MM.1S (cell line): Measurements from ENCODE around the gene GCA.

ENCODE experiments used
- EZH2 ChIP-seq: fragments of 300-600 bp; sonication (generic); optimal IDR thresholded peaks from 2 replicates; pipeline ENCODE3; 2017; ENCODE audit warnings: low read depth, mild to moderate bottlenecking, antibody characterized with exemption, low read length, mixed read lengths
- TF ChIP-seq, protein P1 (sequence below): fragments of 300-600 bp; sonication (generic); IDR thresholded peaks from 2 replicates; pipeline ENCODE4 v1.5.1; 2016; ENCODE audit warnings: antibody characterized with exemption, low read length, mixed read lengths

DNA sequence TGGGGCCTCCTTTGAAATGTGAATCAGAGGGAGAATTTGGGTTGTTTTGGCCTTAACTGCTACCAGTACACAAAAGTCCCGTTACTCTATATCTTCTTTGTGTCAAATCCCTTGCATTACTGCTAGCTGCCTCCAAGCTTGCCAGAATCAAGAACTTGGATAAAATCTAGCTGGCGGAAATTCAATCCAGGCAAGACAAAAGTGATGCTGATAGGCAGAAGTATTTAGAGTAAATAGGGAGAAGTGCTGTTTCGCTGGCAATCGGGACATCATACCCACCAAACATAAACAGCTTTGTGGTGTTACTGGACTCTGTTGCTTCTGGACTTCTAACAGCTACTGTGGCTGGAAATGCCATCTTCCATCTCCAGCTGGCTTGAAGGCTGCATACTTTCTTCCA lies 28.0 kb upstream of the GCA start:
- TF ChIP-seq, protein P1, sequence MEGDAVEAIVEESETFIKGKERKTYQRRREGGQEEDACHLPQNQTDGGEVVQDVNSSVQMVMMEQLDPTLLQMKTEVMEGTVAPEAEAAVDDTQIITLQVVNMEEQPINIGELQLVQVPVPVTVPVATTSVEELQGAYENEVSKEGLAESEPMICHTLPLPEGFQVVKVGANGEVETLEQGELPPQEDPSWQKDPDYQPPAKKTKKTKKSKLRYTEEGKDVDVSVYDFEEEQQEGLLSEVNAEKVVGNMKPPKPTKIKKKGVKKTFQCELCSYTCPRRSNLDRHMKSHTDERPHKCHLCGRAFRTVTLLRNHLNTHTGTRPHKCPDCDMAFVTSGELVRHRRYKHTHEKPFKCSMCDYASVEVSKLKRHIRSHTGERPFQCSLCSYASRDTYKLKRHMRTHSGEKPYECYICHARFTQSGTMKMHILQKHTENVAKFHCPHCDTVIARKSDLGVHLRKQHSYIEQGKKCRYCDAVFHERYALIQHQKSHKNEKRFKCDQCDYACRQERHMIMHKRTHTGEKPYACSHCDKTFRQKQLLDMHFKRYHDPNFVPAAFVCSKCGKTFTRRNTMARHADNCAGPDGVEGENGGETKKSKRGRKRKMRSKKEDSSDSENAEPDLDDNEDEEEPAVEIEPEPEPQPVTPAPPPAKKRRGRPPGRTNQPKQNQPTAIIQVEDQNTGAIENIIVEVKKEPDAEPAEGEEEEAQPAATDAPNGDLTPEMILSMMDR = no peak
- TF ChIP-seq EZH2 = no peak
